ENCODE results near the gene DENND6B.

- TF ChIP-seq CTCF (conservative IDR thresholded peaks at IDR 0.05; ENCODE audit: low read depth in 2 of 2) (no peak), EZH2 (IDR thresholded peaks at IDR 0.05; ENCODE audit: low read depth, unreplicated experiment) (no peak)
Observed at GRCh38 chr22:50320671-50321325, 6.0 kb downstream of the DENND6B start.

Data from GM23338 (cell line).